HepG2 (cell line): Measurements from ENCODE around the gene CENATAC. TPM values are rescaled to one million over a fixed set of nuclear protein-coding genes. Genes with fewer than 3 reads are reported as not detected.

Experiments
- ELF4 ChIP-seq: sonication (generic); formaldehyde crosslinking; IDR thresholded peaks from 2 replicates; pipeline ENCODE4 v1.5.0; 2020; ENCODE audit warnings: missing genetic modification reagents, mild to moderate bottlenecking, moderate library complexity, borderline replicate concordance
- ESRRA ChIP-seq: sonication (generic); formaldehyde crosslinking; IDR thresholded peaks from 2 replicates; pipeline ENCODE4 v1.5.1; 2020; ENCODE audit warnings: mild to moderate bottlenecking, low read depth, missing genetic modification reagents
- HDAC2 ChIP-seq: sonication (generic); formaldehyde crosslinking; IDR thresholded peaks from 2 replicates; pipeline ENCODE4 v1.4.0; 2020; ENCODE audit warnings: missing genetic modification reagents
- PHB2 ChIP-seq: fragments of 450-650 bp; IDR thresholded peaks from 2 replicates; pipeline ENCODE4 v1.6.1; 2018; ENCODE audit not compliant: partially characterized antibody
- SMAD3 ChIP-seq: sonication (generic); formaldehyde crosslinking; IDR thresholded peaks from 2 replicates; pipeline ENCODE4 v1.4.0; 2020; ENCODE audit warnings: missing genetic modification reagents
- SMAD9 ChIP-seq: sonication (generic); formaldehyde crosslinking; IDR thresholded peaks from 2 replicates; pipeline ENCODE4 v1.5.1; 2020; ENCODE audit warnings: mild to moderate bottlenecking, missing genetic modification reagents
- TOPORS ChIP-seq: sonication (generic); formaldehyde crosslinking; IDR thresholded peaks from 2 replicates; pipeline ENCODE4 v1.8.0; 2023; ENCODE audit warnings: mild to moderate bottlenecking, missing genetic modification reagents
- ZBTB34 ChIP-seq: sonication (generic); formaldehyde crosslinking; IDR thresholded peaks from 2 replicates; pipeline ENCODE4 v1.8.0; 2022; ENCODE audit warnings: mild to moderate bottlenecking, missing genetic modification reagents
- ZBTB37 ChIP-seq: sonication (generic); formaldehyde crosslinking; IDR thresholded peaks from 2 replicates; pipeline ENCODE4 v1.4.0; 2020; ENCODE audit warnings: mild to moderate bottlenecking, missing genetic modification reagents
- ZBTB43 ChIP-seq: sonication (generic); formaldehyde crosslinking; conservative IDR thresholded peaks from 2 replicates; pipeline ENCODE4 v1.4.0; 2020; ENCODE audit warnings: missing genetic modification reagents
- ZNF282 ChIP-seq: fragments of 450-650 bp; IDR thresholded peaks from 2 replicates; pipeline ENCODE4 v1.6.1; 2018; ENCODE audit not compliant: partially characterized antibody
- ZNF503 ChIP-seq: sonication (generic); formaldehyde crosslinking; IDR thresholded peaks from 2 replicates; pipeline ENCODE4 v1.4.0; 2020; ENCODE audit warnings: missing genetic modification reagents
- ZNF75D ChIP-seq: sonication (generic); formaldehyde crosslinking; IDR thresholded peaks from 2 replicates; pipeline ENCODE4 v1.8.1; 2023; ENCODE audit warnings: missing genetic modification reagents, mild to moderate bottlenecking, borderline replicate concordance
- ZNF781 ChIP-seq: sonication (generic); formaldehyde crosslinking; IDR thresholded peaks from 2 replicates; pipeline ENCODE4 v1.5.1; 2020; ENCODE audit warnings: borderline replicate concordance, mild to moderate bottlenecking, missing genetic modification reagents; ENCODE audit errors: not compliant biosample characterization
- polyA plus RNA-seq, 8 experiments: library from polyadenylated mRNA; depleted of rRNA in 3 of 8; stranded (reverse) in 7 of 8; unstranded in 1 of 8; fragments of >200 nt; fragmentation: Illumina TruSeq in 4 of 8; extraction: Trizol in 4 of 8; gene quantifications; 2 replicates each; pipeline versions ENCODE4 v1.2.1 to v1.2.3, GENCODE V29; 2011 to 2016; ENCODE audit warnings: low read depth in 4 of 8, missing spikeins in 1 of 8, mixed read lengths in 1 of 8; ENCODE audit not compliant: insufficient read depth in 1 of 8
- total RNA-seq, 5 experiments: library from RNA; depleted of rRNA; stranded (reverse); fragments of >200 nt; fragmentation: Illumina TruSeq; extraction: Trizol; gene quantifications; 2 replicates each; pipeline ENCODE4 v1.2.3, GENCODE V29; 2016; ENCODE audit warnings: low read depth in 1 of 5
- TF ChIP-seq, protein P1 (sequence below): sonication (generic); formaldehyde crosslinking; IDR thresholded peaks from 2 replicates; pipeline ENCODE4 v1.4.0; 2020; ENCODE audit warnings: missing genetic modification reagents
- TF ChIP-seq, protein P2 (sequence below): sonication (generic); formaldehyde crosslinking; IDR thresholded peaks from 2 replicates; pipeline ENCODE4 v1.8.1; 2023; ENCODE audit warnings: mild to moderate bottlenecking, missing genetic modification reagents

The CENATAC gene
- total and polyA plus RNA-seq, 2 of the 13 experiments (the other 11 are each of a cell fraction or from before 2014, with no cell fraction given), result 21.7 to 25.0 TPM

DNA sequence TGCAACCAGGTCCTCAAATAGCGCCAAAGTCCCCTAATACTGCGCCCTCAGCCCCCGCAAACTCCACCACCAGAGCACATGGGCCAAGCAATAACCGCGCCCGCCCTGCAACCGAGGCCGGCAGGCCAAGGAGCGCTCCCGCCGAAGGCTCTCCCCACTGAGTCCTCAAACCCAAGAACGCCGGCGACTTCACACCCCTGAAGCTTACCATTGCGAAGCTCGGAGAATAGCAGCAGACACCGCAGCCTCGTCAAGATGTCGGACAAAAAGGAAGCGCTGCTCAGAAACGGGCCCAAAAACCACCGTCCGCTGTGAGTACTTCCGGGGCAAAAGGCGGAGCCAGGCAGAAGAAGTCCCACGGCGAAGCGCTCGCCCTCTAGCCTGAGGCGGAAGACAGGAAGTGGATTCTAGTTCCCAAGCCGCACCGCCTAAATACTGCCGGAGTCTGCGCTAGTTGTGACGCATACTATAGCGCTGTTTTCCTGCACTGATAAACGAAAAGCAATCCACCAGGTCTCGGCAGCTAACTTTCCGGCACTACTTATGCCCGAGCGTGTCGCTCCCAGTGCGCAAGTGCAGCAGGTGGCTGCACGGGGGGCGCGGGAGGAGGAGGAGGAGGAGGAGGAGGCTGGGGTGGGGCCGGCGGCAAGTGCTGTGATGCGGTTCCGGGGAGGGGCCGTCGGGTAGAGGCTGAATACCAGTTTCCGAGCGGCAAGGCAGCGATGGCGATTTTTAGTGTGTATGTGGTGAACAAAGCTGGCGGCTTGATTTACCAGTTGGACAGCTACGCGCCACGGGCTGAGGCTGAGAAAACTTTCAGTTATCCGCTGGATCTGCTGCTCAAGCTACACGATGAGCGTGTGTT, 20.4 kb downstream of the CENATAC start, which contains the start of the genes RPS25 and TRAPPC4 (continued):
- TF ChIP-seq, protein P1, sequence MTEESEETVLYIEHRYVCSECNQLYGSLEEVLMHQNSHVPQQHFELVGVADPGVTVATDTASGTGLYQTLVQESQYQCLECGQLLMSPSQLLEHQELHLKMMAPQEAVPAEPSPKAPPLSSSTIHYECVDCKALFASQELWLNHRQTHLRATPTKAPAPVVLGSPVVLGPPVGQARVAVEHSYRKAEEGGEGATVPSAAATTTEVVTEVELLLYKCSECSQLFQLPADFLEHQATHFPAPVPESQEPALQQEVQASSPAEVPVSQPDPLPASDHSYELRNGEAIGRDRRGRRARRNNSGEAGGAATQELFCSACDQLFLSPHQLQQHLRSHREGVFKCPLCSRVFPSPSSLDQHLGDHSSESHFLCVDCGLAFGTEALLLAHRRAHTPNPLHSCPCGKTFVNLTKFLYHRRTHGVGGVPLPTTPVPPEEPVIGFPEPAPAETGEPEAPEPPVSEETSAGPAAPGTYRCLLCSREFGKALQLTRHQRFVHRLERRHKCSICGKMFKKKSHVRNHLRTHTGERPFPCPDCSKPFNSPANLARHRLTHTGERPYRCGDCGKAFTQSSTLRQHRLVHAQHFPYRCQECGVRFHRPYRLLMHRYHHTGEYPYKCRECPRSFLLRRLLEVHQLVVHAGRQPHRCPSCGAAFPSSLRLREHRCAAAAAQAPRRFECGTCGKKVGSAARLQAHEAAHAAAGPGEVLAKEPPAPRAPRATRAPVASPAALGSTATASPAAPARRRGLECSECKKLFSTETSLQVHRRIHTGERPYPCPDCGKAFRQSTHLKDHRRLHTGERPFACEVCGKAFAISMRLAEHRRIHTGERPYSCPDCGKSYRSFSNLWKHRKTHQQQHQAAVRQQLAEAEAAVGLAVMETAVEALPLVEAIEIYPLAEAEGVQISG (CRISPR knock-in tag), result peak; percentile 91
- TF ChIP-seq ZBTB34, result no peak; the same call in 1 of the 2 replicates
- TF ChIP-seq HDAC2 (CRISPR knock-in tag), result no peak
- no peak for TF ChIP-seq ESRRA (CRISPR knock-in tag)
- 0 out of 2 replicates have a peak, but pooled peaks have one; percentile 51 for TF ChIP-seq ZNF503 (CRISPR knock-in tag)
- no peak; the same call in 1 of the 2 replicates for TF ChIP-seq TOPORS
- TF ChIP-seq ELF4, result peak; percentile 92
- peak; percentile 60; the same call in 1 of the 2 replicates for TF ChIP-seq SMAD9 (CRISPR knock-in tag)
- no peak for TF ChIP-seq PHB2
- TF ChIP-seq ZNF282, result no peak
- TF ChIP-seq, protein P2, sequence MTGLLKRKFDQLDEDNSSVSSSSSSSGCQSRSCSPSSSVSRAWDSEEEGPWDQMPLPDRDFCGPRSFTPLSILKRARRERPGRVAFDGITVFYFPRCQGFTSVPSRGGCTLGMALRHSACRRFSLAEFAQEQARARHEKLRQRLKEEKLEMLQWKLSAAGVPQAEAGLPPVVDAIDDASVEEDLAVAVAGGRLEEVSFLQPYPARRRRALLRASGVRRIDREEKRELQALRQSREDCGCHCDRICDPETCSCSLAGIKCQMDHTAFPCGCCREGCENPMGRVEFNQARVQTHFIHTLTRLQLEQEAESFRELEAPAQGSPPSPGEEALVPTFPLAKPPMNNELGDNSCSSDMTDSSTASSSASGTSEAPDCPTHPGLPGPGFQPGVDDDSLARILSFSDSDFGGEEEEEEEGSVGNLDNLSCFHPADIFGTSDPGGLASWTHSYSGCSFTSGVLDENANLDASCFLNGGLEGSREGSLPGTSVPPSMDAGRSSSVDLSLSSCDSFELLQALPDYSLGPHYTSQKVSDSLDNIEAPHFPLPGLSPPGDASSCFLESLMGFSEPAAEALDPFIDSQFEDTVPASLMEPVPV (CRISPR knock-in tag), result no peak
- TF ChIP-seq ZBTB43 (CRISPR knock-in tag), result no peak; the same call in 1 of the 2 replicates
- TF ChIP-seq ZNF75D (CRISPR knock-in tag), result no peak
- TF ChIP-seq ZNF781 (CRISPR knock-in tag), result peak; percentile 68
- peak; percentile 72; the same call in 1 of the 2 replicates for TF ChIP-seq SMAD3
- peak; percentile 63; the same call in 1 of the 2 replicates for TF ChIP-seq ZBTB37
